B cell (primary cell): ENCODE results near the gene PKP1. TPM values are rescaled to one million over a fixed set of nuclear protein-coding genes. Genes with fewer than 3 reads are reported as not detected.

ENCODE experiments used
- ATAC-seq: fragments of 200-7000 bp; cut with Tn5 transposase; one replicate; pipeline ENCODE4 v1.10.0; 2021; ENCODE audit warnings: low read depth, mild to moderate bottlenecking, moderate number of reproducible peaks, moderate library complexity
- CTCF ChIA-PET: fragments of 350-600 bp; sonication (Branson Sonifier 250); formaldehyde crosslinking; loops from one replicate; lab custom pipeline; 2021; ENCODE audit warnings: antibody characterized with exemption, inconsistent platforms; lab: Charles Lee
- POLR2A ChIA-PET: fragments of 350-600 bp; sonication (Branson Sonifier 250); formaldehyde crosslinking; loops from one replicate; lab custom pipeline; 2021; ENCODE audit warnings: antibody characterized with exemption; lab: Charles Lee
- DNase-seq: peaks from one replicate; pipeline ENCODE4 v3.0.0; 2013
- H2AFZ ChIP-seq: 2 replicates; pipeline ENCODE4 v1.6.1; 2012; ENCODE audit warnings: mild to moderate bottlenecking, low read depth, low read length; ENCODE audit not compliant: insufficient read depth, poor library complexity, severe bottlenecking
- H3K27ac ChIP-seq, 2 donors: 1 replicate in 1 of 2; 2 replicates in 1 of 2; pipeline ENCODE4 v1.5.1; 2012 to 2013; ENCODE audit warnings: low read length in 2 of 2, mild to moderate bottlenecking in 2 of 2, moderate library complexity in 1 of 2
- H3K27me3 ChIP-seq, 4 experiments: fragments of 200-600 bp in 1 of 4; sonication (generic) in 1 of 4; replicated peaks in 1 of 4; 1 replicate in 2 of 4; 2 replicates in 2 of 4; pipeline versions ENCODE4 v1.6.1 to v1.7.0; 2013 to 2016; ENCODE audit warnings: low read length in 3 of 4, mild to moderate bottlenecking in 2 of 4, mixed read lengths in 1 of 4, moderate library complexity in 1 of 4; ENCODE audit not compliant: insufficient read depth in 4 of 4, control insufficient read depth in 3 of 4; ENCODE audit errors: control extremely low read depth in 1 of 4
- H3K36me3 ChIP-seq, 2 experiments: replicated peaks in 1 of 2; 1 replicate in 1 of 2; 2 replicates in 1 of 2; pipeline versions ENCODE4 v1.6.1 to v1.7.1; 2013; ENCODE audit warnings: low read length in 1 of 2; ENCODE audit not compliant: insufficient read depth in 2 of 2, control insufficient read depth in 1 of 2; ENCODE audit errors: control extremely low read depth in 1 of 2, extremely low read depth in 1 of 2
- H3K4me1 ChIP-seq, 2 donors: fragments of 200-600 bp in 1 of 2; sonication (generic) in 1 of 2; 1 replicate in 1 of 2; 2 replicates in 1 of 2; pipeline versions ENCODE4 v1.5.1 to v1.6.1; 2013 to 2017; ENCODE audit warnings: low read length in 2 of 2; ENCODE audit not compliant: control insufficient read depth in 2 of 2, insufficient read depth in 2 of 2
- H3K4me2 ChIP-seq: replicated peaks from 2 replicates; pipeline ENCODE3; 2012; ENCODE audit warnings: mild to moderate bottlenecking, low read depth, low read length; ENCODE audit not compliant: poor library complexity, severe bottlenecking
- H3K4me3 ChIP-seq, 5 experiments: fragments of 200-600 bp in 1 of 5; sonication (generic) in 1 of 5; 1 replicate in 3 of 5; 2 replicates in 2 of 5; pipeline versions ENCODE4 v1.5.1 to v1.7.0; 2011 to 2016; ENCODE audit warnings: low read length in 4 of 5, mild to moderate bottlenecking in 4 of 5, low read depth in 2 of 5, control low read depth in 1 of 5, moderate library complexity in 1 of 5; ENCODE audit not compliant: insufficient read depth in 1 of 5; ENCODE audit errors: control extremely low read depth in 1 of 5, extremely low read depth in 1 of 5
- H3K79me2 ChIP-seq: fragments of 200-600 bp; sonication (generic); one replicate; pipeline ENCODE4 v1.6.0; 2016; ENCODE audit warnings: low read length; ENCODE audit not compliant: control insufficient read depth, insufficient read depth
- H3K9ac ChIP-seq: fragments of 200-600 bp; sonication (generic); 2 replicates; pipeline ENCODE4 v1.6.1; 2017; ENCODE audit warnings: mild to moderate bottlenecking, low read length, moderate library complexity
- H3K9me3 ChIP-seq, 3 donors: one replicate each; pipeline versions ENCODE4 v1.6.1 to v1.7.1; 2013; ENCODE audit warnings: low read length in 2 of 3; ENCODE audit not compliant: control insufficient read depth in 2 of 3, insufficient read depth in 1 of 3; ENCODE audit errors: control extremely low read depth in 1 of 3
- H4K20me1 ChIP-seq: 2 replicates; pipeline ENCODE4 v1.6.0; 2012; ENCODE audit warnings: mild to moderate bottlenecking, low read length; ENCODE audit not compliant: insufficient read depth, control insufficient read depth, poor library complexity, severe bottlenecking
- H3K27ac Mint-ChIP-seq: one replicate; pipeline ENCODE4 v1.8.0; 2021; ENCODE audit warnings: mixed read lengths
- H3K27me3 Mint-ChIP-seq: one replicate; pipeline ENCODE4 v1.8.0; 2021; ENCODE audit warnings: mixed read lengths
- H3K4me1 Mint-ChIP-seq: one replicate; pipeline ENCODE4 v1.8.0; 2021; ENCODE audit warnings: mixed read lengths
- H3K4me3 Mint-ChIP-seq: one replicate; pipeline ENCODE4 v1.8.0; 2021; ENCODE audit warnings: mixed read lengths
- H3K9me3 Mint-ChIP-seq: one replicate; pipeline ENCODE4 v1.8.0; 2022; ENCODE audit warnings: mixed read lengths; ENCODE audit not compliant: insufficient read depth
- EZH2 ChIP-seq: IDR thresholded peaks from 2 replicates; pipeline ENCODE4 v1.6.1; 2012; ENCODE audit warnings: borderline replicate concordance, low read depth, mild to moderate bottlenecking, moderate library complexity, low read length; ENCODE audit not compliant: insufficient read depth, poor library complexity, severe bottlenecking
- WGBS: methylation state at CpG from one replicate; pipeline ENCODE4 v1.1.5; 2013; ENCODE audit warnings: missing lambda C conversion rate; ENCODE audit not compliant: insufficient coverage; 5-methylcytosine and 5-hydroxymethylcytosine counted together
- intact Hi-C: fragments of 100-400 bp; cut with micrococcal nuclease; formaldehyde crosslinking; loops from one replicate; pipeline ENCODE4 v1.10.0; 2022
- polyA plus RNA-seq: library from polyadenylated mRNA; depleted of rRNA; stranded (reverse); fragments of >200 nt; gene quantifications from 2 replicates; pipeline ENCODE4 v1.2.3, GENCODE V29; 2012
- total RNA-seq, 2 donors: library from RNA; stranded (reverse); fragments of 120-200 nt in 1 of 2; gene quantifications; 1 replicate in 1 of 2; 2 replicates in 1 of 2; pipeline versions ENCODE4 v1.2.3 to v1.2.4, GENCODE V29; 2013 to 2022
- TF ChIP-seq, protein P1 (sequence below): fragments of 200-600 bp; IDR thresholded peaks from one replicate; pipeline ENCODE4 v1.8.0; 2022; ENCODE audit warnings: antibody characterized with exemption, mild to moderate bottlenecking

PKP1 gene
- total and polyA plus RNA-seq, 2 donors (not counting 1 experiment from before 2014, with no cell fraction given): not detected

DNA sequence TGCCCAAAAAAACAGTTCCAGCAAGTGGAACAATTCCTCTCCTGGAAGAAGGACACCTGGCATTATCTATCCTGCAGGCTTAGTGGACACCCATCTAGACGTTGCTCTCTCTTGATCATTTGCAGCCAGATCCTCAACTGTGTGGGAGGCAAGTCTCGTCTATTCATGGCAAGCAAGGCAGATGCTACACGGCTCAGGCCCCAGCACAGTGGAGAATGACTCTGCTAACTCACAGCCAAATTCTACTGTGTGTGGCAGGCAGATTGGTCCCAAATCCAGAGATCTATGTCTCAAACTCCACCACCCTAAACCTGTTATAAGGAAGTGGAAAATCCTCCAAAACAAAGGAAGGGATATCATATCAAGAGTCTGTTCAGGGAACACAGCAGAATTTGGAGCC lies 87.2 kb downstream of the PKP1 start:
- H3K4me1 Mint-ChIP-seq: no peaks in the 10 kb centered on the region

DNA sequence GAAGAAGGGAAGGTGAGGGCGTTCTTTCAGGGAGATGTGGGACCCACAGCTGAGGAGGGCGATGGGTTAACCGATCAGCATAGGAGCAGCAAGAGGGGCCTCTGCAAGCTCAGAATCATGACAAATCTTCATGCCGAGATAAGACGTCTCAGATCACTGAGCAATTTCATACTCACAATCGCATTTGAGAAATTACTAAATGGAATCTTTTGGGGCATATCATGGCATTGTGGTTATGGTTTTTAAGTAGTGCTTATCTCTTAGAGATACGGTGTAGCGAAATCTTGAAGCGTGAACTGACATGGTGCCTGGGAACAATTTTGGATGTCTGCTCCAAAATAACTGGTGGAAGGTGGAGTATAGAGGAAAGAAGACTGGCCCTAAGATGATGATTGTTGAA lies 88.0 kb downstream of the PKP1 start:
- Mint-ChIP-seq H3K27me3 (peaks cover 40% of the 10 kb centered on the region), H3K27ac (no peak overlapping the region), H3K4me1 (no peaks in the 10 kb centered on the region), H3K4me3 (no peak overlapping the region), H3K9me3 (no peaks in the 10 kb centered on the region)
- Histone ChIP-seq H3K36me3 (no peaks in the 10 kb centered on the region), H3K9ac (no peak overlapping the region), H2AFZ (no peak overlapping the region), H4K20me1 (no peaks in the 10 kb centered on the region), H3K27me3 (peaks cover 0 to under 1% (median 0%) of the 10 kb centered on the region in 4 experiments), H3K79me2 (no peaks in the 10 kb centered on the region), H3K9me3 (no peaks in the 10 kb centered on the region), H3K4me3 (no peak overlapping the region), H3K4me2 (no peak overlapping the region), H3K4me1 (no peaks in the 10 kb centered on the region), H3K27ac (no peak overlapping the region)
- DNase-seq (no peak), ATAC-seq (no peak)
- TF ChIP-seq, protein P1, sequence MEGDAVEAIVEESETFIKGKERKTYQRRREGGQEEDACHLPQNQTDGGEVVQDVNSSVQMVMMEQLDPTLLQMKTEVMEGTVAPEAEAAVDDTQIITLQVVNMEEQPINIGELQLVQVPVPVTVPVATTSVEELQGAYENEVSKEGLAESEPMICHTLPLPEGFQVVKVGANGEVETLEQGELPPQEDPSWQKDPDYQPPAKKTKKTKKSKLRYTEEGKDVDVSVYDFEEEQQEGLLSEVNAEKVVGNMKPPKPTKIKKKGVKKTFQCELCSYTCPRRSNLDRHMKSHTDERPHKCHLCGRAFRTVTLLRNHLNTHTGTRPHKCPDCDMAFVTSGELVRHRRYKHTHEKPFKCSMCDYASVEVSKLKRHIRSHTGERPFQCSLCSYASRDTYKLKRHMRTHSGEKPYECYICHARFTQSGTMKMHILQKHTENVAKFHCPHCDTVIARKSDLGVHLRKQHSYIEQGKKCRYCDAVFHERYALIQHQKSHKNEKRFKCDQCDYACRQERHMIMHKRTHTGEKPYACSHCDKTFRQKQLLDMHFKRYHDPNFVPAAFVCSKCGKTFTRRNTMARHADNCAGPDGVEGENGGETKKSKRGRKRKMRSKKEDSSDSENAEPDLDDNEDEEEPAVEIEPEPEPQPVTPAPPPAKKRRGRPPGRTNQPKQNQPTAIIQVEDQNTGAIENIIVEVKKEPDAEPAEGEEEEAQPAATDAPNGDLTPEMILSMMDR: no peak
- TF ChIP-seq EZH2: no peak
- CTCF ChIA-PET: interaction anchor here (0.6 kb wide), 1 partner anchor 36 kb away, joined by 3 read pairs; no protein-coding TSS in a partner anchor
- intact Hi-C loops: no loop called here
- POLR2A ChIA-PET: no interaction called here
- WGBS: 89% methylated on average over 9 of the region's 9 CpGs

More for the DNA sequence above, 87.2 kb downstream of the PKP1 start:
- no peak overlapping the region for H3K4me3 Mint-ChIP-seq
- Histone ChIP-seq H3K4me3 (no peak overlapping the region), H3K27ac (no peak overlapping the region), H3K4me2 (no peak overlapping the region), H4K20me1 (no peaks in the 10 kb centered on the region), H3K9ac (no peak overlapping the region), H3K4me1 (no peaks in the 10 kb centered on the region), H3K27me3 (no peaks in the 10 kb centered on the region), H2AFZ (no peak overlapping the region), H3K36me3 (no peaks in the 10 kb centered on the region), H3K79me2 (no peaks in the 10 kb centered on the region), H3K9me3 (no peaks in the 10 kb centered on the region)
- POLR2A ChIA-PET: no interaction called here
- 67% methylated on average over 1 of the region's 3 CpGs for WGBS
- no peaks in the 10 kb centered on the region for H3K9me3 Mint-ChIP-seq
- no peak for DNase-seq
- H3K27ac Mint-ChIP-seq: no peak overlapping the region
- peaks cover 40% of the 10 kb centered on the region for H3K27me3 Mint-ChIP-seq
- CTCF ChIA-PET: no interaction called here
- intact Hi-C loops: no loop called here
- TF ChIP-seq EZH2: no peak
- TF ChIP-seq, protein P1: no peak
- no peak for ATAC-seq
